PFSK-1 (cell line): ENCODE results near the gene SEC14L6.

Experiments
- POLR2AphosphoS5 ChIP-seq: IDR thresholded peaks from 2 replicates; pipeline ENCODE4 v1.6.1; 2012; ENCODE audit warnings: low read depth, mild to moderate bottlenecking, control low read depth, low read length, moderate library complexity
- TF ChIP-seq, protein P1 (sequence below), 2 experiments: IDR thresholded peaks; 2 replicates each; pipeline versions ENCODE4 v1.6.1 to v1.8.0; 2011 to 2012; ENCODE audit warnings: low read depth in 2 of 2, low read length in 2 of 2, control low read depth in 1 of 2, inconsistent platforms in 1 of 2, mild to moderate bottlenecking in 1 of 2, moderate library complexity in 1 of 2; ENCODE audit not compliant: insufficient read depth in 1 of 2

DNA sequence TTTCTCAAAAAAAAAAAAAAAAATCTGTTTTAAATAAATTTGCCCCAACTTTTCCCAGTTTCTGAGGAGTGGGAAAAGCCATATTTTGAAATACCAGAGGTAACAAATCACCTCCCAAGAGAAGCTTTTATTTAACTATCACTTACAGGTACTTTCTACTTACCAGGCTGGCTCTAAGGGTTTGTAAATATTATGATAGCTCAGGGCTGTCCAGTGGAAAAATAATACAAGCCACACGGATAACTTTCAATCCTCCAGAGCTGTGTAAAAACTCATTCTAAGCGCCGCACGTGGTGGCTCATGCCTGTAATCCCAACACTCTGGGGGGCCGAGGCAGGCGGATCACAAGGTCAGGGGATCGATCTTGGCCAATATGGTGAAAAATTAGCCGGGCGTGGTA is 35.4 kb downstream of the SEC14L6 start:
- TF ChIP-seq POLR2AphosphoS5: no peak
- TF ChIP-seq, protein P1, sequence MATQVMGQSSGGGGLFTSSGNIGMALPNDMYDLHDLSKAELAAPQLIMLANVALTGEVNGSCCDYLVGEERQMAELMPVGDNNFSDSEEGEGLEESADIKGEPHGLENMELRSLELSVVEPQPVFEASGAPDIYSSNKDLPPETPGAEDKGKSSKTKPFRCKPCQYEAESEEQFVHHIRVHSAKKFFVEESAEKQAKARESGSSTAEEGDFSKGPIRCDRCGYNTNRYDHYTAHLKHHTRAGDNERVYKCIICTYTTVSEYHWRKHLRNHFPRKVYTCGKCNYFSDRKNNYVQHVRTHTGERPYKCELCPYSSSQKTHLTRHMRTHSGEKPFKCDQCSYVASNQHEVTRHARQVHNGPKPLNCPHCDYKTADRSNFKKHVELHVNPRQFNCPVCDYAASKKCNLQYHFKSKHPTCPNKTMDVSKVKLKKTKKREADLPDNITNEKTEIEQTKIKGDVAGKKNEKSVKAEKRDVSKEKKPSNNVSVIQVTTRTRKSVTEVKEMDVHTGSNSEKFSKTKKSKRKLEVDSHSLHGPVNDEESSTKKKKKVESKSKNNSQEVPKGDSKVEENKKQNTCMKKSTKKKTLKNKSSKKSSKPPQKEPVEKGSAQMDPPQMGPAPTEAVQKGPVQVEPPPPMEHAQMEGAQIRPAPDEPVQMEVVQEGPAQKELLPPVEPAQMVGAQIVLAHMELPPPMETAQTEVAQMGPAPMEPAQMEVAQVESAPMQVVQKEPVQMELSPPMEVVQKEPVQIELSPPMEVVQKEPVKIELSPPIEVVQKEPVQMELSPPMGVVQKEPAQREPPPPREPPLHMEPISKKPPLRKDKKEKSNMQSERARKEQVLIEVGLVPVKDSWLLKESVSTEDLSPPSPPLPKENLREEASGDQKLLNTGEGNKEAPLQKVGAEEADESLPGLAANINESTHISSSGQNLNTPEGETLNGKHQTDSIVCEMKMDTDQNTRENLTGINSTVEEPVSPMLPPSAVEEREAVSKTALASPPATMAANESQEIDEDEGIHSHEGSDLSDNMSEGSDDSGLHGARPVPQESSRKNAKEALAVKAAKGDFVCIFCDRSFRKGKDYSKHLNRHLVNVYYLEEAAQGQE (IDR thresholded peaks at IDR 0.05; ENCODE audit: insufficient read depth in 1 of 2, low read depth in 2 of 2, low read length in 2 of 2): no peak
